SK-N-DZ (cell line): ENCODE data around the gene MCRS1. TPM values are rescaled to one million over a fixed set of nuclear protein-coding genes. Genes with fewer than 3 reads are reported as not detected.
A peak's percentile ranks its signal among the peaks of the same experiment; 100 is the strongest.
"Not testable (repeated sequence)": the region's sequence is repeated elsewhere in the genome, so short reads cannot be mapped to it uniquely, and the experiment has no call there.

ENCODE experiments used
- DNase-seq: peaks from one replicate; pipeline ENCODE4 v3.0.0-alpha.2; 2015; ENCODE audit warnings: low spot score
- polyA plus RNA-seq, 2 experiments: library from polyadenylated mRNA; depleted of rRNA; stranded (reverse); fragments of >200 nt; gene quantifications; 2 replicates each; pipeline ENCODE4 v1.2.3, GENCODE V29; 2014

The MCRS1 gene, protein sequence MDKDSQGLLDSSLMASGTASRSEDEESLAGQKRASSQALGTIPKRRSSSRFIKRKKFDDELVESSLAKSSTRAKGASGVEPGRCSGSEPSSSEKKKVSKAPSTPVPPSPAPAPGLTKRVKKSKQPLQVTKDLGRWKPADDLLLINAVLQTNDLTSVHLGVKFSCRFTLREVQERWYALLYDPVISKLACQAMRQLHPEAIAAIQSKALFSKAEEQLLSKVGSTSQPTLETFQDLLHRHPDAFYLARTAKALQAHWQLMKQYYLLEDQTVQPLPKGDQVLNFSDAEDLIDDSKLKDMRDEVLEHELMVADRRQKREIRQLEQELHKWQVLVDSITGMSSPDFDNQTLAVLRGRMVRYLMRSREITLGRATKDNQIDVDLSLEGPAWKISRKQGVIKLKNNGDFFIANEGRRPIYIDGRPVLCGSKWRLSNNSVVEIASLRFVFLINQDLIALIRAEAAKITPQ
- 128 and 140 TPM in 2 replicates for polyA plus RNA-seq (2014; cell fraction: cytosol; rRNA removed)
- polyA plus RNA-seq (2014; cell fraction: nucleus; rRNA removed) = 202 and 227 TPM in 2 replicates

DNA sequence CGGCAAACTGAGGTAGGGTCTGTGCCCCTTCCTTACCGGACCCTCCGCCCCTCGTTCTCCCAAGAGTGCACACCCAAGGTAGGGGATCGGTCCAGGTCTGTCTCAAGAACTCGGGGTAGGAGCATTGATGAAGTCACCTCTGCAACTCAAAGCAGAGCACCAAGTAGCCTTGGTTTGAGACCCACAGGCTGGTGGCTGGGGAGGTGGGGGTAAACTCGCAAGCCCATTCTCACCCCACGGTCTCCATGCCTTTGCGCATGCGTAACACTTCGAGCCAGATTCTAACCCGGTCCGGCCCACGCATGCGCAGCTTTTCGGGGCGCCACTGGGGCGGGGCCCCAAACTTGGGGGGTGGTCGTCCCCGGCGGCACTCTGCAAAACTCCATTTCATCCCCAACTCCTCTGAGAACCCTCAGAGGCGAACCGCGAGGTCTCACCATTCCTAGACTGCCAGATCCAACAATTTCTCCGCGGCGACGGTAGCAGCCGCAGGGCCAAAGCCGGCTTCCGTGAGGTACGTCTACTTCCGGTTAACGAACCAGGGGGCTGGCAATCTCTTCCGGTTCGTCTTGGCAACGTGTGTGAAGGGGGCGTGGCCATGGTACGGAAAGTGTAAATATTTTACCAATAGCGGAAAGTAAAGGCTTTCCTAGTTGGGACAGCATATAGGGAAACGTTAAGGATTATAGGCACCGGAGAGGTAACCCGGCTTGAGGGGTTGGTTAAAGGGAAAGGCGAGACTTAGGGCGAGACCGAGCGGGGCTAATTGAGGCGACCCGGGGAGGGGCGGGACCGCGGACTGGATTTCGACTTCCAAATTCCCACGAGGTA is at the start of gene MCRS1:
Gene MCRS1, minus strand, starts transcription at position 532 of the 831 bp plus-strand sequence. CDS start 1,411 bp downstream, outside the sequence.
- peak; percentile 96 for DNase-seq

DNA sequence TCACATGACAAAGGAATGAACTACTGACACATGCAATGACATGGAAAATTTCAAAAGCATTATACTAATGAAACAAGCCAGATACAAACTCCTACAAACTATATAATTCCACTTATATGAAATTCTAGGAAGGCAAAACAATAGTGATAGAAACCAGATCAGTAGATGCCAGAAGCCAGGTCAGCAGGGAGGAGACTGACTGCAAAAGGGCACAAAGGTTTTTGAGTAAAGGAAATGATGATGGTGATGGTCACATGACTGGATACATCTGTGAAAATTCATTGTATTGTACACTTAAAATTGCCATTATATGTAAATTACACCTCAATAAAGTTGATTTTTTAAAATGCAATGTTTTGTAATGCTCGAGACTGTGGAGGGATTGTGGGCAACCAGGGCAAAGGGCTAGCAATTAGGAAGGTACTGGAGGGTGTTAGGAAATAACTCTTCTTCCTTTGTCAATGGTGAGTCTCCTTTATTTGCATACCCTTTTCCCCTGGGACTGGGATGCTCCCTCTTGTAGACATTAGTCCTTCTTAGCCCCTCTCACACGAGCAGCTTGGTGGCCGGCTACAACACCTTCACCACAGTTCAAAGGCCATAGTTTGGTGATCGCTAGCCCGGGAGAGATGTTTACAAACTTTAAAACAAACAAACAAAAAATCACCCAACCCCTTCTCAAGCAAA is 48.7 kb upstream of the MCRS1 start:
- DNase-seq = peak; percentile 91

DNA sequence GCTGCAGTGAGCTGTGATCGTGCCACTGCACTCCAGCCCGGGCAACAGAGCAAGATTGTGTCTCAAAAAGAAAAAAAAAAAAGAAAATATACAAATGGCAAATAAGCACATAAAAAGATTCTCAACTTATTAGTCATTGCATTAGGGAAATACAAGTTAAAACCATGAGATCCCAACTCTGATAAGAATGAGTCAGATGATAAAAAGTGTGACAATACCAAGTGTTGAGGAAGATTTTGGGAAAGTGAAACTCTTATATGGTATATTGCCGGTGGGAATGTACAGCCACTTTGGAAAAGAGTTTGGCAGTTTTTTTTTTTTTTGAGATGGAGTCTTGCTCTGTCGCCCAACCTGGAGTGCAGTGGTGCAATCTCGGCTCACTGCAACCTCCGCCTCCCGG is 47.8 kb upstream of the MCRS1 start:
- no peak for DNase-seq

DNA sequence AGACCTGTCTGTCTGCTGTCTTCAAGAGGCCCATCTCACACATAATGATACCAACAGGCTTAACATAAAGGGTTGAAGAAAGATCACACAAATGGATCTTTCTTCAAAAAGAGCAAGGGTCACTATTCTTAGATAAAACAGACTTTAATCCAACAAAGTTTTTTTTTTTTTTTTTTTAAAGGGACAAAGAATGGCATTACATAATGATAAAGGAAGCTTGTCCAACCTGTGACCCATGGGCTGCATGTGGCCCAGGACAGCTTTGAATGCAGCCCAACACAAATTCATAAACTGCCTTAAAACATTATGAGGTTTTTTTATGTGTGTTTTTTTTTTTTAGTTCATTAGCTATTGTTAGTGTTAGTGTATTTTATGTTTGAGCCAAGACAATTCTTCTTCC is 44.3 kb upstream of the MCRS1 start:
- DNase-seq = no peak

DNA sequence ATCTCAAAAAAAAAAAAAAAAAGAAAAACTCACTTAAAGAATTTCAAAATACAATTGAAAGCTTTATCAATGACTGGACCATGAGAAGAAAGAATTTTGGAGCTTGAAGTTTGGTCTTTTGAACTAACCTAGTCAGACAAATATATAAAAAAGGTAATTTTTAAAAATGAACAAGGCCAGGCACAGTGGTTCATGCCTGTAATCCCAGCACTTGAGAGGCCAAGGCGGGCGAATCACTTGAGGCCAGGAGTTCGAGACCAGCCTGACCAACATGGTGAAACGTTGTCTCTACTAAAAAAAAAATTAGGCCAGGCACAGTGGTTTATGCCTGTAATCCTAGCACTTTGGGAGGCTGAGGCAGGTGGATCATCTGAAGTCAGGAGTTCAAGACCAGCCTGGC is 42.8 kb upstream of the MCRS1 start:
- not testable (repeated sequence) for DNase-seq

DNA sequence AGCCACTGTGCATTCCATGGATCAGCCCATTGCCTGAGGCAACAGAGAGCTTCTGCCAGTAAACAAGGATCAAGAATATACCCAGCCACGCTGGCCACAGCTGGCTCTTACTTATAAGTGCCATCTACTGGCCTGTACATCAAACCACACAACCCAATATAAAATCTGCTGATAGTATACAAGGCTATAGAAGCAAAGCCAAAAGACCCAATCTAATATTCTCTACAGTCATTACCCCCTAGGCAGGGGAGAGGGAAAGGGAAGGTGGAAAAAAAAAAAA is 41.9 kb upstream of the MCRS1 start:
- DNase-seq = no peak

DNA sequence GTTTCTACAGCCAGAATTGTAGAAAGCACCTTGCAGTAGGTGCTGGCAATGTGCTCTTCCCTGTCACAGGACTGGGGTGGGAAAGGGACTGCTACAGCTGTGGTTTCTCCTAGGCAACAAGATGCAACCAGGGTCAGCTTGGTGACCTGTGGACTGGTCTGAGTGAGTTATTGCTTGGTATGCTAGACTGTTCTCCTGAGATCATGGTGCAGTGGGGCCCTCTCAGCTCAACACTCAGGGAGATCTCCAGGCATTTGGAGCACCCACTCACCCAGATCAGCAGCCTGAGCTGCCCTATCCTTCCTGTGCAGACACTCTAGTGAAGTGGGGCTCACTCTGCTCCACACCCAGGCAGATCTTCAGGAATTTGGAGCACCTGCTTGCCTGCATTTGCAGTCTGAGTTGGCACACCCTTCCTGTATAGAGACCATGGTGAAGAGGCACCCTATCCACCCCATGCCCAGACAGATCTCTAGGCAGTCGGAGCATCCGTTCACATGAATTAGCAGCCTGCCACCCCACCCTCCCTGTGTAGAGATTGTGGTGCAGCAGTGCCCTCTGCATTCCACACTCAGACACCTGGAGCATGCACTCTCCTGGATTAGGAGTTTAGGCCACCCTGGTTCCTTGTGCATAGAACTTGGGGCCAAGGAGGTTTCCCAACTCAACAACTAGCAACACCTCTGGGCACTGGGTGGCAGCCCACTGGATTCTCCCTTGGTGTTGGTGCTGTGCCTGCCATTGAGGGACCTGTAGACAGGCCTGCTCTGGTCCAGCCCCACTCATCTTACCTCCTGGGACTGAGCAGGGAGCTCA is 41.3 kb upstream of the MCRS1 start:
- DNase-seq = no peak

DNA sequence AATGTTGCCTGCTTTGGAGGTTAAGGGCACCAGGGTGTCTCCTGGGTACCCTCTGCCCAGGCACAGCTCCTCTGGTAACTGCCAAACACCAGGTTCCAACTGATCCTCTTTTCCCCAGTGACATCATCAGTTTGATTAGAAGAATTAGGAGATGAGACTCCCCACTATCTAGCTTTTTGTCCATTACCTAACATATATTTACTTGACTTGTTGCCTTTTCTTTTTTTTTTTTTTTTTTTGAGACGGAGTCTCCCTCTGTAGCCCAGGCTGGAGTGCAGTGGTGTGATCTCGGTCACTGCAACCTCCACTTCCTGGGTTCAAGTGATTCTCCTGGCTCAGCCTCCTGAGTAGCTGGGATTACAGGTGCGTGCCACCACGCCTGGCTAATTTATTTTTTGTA is 37.6 kb upstream of the MCRS1 start, which contains the start of gene FAM186B:
Gene FAM186B, minus strand, starts transcription at position 101 of the 400 bp plus-strand sequence. CDS start 162 bp downstream, outside the sequence.
- DNase-seq = not testable (repeated sequence)

DNA sequence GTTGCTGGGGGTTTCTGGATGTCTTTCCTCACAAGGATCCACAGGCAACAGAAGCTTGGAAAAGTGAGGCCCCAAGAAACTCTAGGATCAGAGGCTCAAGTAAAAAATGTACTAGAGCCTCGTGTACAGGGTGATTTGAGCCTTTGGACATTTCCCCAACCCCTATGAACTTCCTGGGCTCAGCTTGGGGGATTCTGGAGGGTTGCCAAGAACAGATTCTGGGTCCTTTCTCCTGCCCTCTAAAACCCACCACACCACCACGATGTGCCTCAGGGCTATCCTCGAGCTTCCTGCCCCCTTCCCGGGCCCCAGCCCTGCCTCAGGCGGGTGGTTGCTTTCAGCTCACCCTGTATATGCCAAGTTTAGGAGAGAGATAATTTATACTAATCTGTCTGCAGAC is 36.9 kb upstream of the MCRS1 start:
- no peak for DNase-seq

DNA sequence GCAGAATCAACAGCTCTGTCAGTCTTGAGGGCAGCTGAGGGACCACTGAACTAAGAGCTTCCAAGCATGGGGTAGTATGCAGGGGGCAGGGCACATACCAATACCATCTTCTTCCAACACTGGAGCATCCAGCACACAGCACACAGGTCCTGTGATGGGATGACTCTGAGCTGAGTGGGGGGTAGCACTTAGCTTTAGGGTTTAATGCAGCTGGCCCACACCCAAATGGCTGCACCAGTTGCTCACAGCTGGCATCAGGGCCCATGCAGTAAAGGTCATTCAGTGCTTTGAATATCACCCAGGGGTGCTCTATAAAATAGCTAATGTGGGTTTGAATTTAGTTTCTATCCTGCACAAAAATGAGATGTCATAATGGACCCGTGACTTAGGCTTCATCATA is 35.8 kb upstream of the MCRS1 start:
- DNase-seq = no peak

DNA sequence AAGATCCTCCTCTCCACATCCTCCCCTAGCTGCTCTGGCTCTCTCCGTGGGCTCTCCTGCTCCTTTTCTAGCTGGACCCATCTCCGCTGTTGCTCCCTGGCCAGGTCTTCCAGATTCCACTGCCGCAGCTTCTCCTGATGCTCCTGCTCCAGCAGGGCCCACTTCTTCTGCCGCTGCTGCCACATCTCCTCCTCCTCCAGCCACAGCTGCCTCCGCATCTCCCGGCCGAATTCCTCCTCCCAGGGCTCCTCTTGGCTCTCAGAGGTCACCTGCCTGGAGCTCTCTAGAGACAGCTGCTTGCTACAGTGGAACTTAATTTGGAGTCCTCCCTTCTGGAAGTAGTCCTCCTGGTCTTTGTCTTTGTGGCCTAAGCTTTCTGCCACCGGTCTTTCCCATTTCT is 32.0 kb upstream of the MCRS1 start:
- DNase-seq = no peak

DNA sequence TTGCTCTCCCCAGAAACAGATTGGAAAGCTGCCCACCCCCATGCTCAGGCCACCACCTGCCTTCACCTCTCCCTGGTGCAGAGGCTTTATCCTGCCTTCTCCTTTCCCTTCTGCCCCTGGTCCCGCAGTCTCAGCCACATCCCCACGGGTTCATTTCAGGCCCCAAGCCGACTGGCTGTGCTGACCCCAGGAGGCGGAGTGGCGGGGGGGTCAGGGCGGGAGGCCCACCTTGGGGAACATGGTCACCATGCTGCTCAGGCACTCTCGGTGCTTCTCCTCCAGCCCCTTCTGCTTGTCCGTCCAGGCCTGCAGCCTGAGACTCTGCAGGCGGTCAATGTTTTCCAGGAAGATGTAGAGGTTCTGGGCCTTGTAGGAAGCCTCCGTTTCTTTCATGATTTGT is 30.6 kb upstream of the MCRS1 start:
- DNase-seq = no peak

DNA sequence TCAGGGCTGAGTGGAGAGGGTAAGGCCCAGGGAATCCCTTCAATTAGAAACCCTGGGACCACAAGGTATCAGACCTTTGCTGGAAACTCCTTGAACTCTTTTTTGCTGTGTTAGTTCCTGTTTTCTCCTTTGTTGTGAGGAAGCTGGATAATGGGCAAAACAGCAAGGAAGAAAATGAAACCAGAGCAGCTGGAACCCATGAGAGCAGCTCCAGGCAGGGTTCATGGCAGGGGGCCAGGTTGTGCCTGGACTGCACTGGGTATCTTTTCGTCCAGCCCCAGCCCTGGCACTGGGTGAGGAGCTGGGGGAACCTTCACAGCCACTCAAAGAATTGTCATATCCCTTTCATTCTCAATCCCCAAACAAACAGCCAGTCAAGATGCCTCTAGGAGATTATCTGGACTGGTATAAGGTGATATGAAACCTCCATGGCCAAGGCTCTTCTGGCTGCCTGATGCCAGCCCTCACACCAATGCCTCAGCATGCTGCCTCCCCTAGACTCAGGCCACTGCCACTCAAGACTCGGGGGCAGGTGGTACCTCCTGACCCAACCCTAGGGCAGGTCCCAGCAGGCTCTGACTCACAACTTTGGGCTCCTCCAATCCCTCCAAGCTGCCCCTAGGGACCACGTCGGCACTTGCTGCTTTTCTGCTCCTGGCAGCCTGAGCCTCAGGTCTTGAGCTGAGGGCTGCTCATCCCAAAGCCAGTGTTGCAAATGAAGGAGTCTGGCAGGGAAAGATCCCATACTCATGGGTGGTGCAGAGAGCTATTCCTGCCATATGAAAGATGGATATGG is 21.0 kb upstream of the MCRS1 start:
- no peak for DNase-seq

DNA sequence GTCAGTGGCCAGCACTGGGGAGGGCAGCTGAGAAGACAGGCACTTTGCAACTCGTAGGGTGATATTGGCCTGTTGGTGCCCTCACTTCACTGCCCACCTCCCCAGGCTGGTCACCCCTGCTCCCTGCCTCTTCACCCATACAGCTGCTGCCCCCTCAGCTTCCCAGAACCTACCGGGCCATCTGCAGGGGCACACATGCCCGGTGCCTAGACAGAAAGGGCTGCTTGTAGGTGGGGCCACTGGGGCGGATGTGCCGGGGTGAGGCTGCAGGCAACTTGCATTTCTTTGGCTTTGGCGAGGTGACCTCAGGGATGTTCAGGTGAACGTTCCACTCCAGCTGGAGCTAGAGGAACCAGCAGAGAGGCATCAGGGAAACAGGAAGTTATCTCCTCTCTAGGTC is 20.3 kb upstream of the MCRS1 start:
- DNase-seq = no peak

DNA sequence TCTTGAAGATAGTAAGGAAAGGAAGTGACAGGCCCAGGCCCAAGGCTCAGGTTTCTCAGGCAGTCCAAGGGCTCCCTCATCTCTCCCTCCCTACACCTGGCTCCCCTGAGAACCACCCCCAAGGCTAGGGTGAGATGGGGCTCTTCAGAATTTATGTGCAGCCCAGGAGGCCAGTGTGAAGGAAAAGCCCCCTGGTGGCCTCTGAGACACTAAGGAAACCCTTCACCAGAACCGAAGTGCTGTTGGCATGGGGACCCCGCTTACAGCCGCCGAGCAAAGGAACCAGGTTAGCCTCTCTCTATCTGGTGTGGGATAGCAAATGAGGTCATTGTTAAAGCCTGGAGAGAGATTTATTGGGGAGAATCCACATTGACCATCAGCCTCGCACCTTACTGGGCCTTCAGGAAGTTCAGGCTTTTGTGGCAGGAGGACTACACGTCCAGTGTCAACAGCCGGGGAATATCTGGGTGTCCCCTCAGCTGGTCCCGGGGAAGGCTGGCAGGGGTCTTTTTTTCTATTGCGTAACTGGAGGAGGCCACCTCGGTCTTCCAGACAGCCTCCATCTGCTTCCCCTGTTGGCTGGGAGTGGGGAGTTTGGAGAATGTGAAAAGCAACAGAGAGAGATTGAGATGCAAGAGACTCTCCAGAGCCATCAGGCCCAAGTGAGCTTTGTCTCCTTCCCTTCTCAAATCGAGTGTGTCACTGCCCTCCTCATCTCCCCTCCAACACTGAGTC is 19.4 kb upstream of the MCRS1 start:
- DNase-seq = no peak

DNA sequence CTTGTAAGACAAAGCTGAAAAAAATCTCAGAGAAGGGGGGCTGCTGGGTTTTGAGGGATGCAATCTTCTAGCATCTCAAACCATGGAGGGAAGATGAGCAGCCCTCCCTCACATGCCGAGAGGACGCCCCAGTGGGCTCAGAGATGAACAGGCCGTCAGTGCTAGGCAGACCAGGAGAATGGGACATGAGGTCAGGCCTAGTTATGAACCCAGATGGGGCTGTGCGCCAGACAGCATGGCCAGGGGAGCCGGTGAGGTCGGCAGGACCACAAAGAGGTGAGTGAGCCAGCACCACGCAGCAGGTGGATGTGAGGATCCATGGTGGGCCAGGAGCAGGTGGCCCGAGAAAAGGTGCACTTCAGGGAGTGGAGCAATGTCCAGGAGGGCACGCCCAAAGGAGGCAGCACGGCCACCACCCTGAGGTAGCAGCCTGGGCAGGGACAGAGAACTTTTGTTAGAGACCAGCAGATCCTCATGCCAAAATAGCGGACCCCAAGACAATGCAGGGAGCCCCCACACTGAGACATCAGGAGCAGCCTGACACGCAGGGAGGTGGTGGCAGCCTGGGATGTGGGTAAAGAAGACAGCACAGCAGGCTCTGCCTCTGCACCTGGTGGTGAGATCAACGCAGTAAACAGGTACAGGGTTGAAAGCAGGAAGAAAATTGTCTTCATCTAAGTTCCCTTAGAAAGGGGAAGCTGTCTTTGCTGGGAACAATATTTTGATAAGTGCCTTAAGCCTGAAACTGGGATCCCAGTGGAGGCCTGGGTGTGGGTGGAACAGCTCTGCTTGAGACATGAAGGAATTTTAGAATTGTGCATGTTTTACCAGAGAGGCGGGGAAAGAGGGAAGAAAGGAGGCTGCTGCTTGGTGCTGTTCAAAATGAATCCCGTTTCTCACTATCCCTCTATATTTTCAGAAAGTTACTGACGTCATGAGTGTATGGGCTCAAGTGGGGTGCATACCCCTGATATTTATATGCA is 17.8 kb upstream of the MCRS1 start:
- DNase-seq = no peak

DNA sequence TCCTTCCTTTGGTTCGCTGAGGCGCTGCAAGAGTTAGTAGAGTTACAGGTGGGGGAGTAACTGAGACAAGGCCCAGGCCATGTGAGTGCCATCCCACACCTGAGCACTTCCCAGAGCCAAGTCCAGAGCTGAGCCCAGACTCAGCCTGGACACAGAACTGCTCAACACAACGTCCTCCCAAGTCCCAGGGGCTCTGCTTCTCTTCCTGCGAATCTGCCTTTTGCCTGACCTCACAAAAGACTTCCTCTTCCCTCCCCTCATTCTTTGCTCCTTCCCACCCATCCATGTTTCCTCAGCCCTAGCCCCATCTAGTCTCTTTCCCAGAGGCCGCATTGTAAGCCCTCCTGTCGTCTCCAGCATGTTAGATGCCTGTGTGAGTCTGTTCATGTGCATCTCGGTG is 16.6 kb upstream of the MCRS1 start:
- DNase-seq = no peak

DNA sequence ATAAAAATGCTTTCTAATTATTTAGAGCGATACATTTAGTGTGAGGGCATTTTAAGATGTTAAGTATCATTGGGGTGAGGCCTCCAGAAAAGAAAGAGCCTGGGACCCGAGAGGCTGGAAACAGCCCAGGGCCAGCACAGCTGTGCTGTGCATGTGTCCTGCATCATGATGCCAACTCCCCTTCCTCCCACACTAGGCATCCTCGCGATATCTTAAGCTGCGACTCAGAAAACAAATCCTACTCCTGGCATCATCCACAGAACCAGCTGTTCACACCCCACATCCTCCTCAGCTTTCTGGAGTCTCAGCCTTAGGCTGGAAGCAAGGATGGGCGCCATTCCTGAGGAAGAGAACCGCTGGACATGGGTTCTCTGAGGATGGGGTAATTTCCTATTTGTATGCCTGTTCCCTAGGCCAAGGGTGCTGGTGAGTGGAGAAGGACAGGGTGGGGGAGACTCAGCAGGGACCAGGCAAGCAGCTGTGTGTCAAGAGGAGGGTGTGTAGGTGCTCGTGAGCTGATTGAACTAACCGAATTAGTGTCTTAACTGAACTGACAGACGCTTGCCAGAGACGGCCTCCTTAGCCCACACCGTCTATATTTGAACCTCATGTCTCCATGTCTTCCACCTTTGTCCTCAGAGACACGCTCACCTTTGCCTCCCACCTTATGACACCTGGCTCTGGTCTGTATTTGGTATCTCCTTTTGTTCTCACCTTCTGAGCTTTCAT is 15.6 kb upstream of the MCRS1 start:
- DNase-seq = peak; percentile 82
